ENCODE results near the gene ATP1A4. TPM values are rescaled to one million over a fixed set of nuclear protein-coding genes. Genes with fewer than 3 reads are reported as not detected.

ATP1A4 gene
- total and polyA plus RNA-seq, 9 of the 15 experiments (the other 6 are each of a cell fraction or from before 2014, with no cell fraction given): 0.07 TPM; not detected in 8

- H3K9me3 ChIP-seq (replicated peaks; ENCODE audit: control insufficient read depth, insufficient read depth, low read depth, low read length): no peaks in the 10 kb centered on the region
- WGBS (ENCODE audit: insufficient coverage, low coverage, missing lambda C conversion rate): 0% methylated on average over 5 of the region's 5 CpGs
- ATAC-seq (no peak), DNase-seq (ENCODE audit: extremely low read depth in 1 of 4, low spot score in 3 of 4) (no peak), FAIRE-seq (no peak)
- TF ChIP-seq PCBP1 (IDR thresholded peaks at IDR 0.05; ENCODE audit: low read depth, low read length, poor library complexity, severe bottlenecking) (no peak), ZNF232 (CRISPR knock-in tag; IDR thresholded peaks at IDR 0.05) (no peak), CHD1 (IDR thresholded peaks at IDR 0.05; ENCODE audit: low read length) (no peak), ZNF384 (IDR thresholded peaks at IDR 0.05; ENCODE audit: low read depth, low read length) (no peak)
- in situ Hi-C loops (cut with MboI): no loop called here
- H4K20me1 ChIP-seq (replicated peaks; ENCODE audit: control insufficient read depth, insufficient read depth, low read length): no peaks in the 10 kb centered on the region
- ChIA-PET POLR2A (interaction anchor here (1.2 kb wide), 1 partner anchor 17 kb away, joined by 3 read pairs; no protein-coding TSS in a partner anchor), CTCF (ENCODE audit: low intra/inter-chr PET ratio) (no interaction called here)
- no peaks in the 10 kb centered on the region for H3K79me2 ChIP-seq (ENCODE audit: control insufficient read depth, insufficient read depth, low read length)
- no TSS peak for BruUV-seq (replicated peaks)
- H3K9ac ChIP-seq (ENCODE audit: insufficient read depth in 1 of 2, low read depth in 2 of 2, low read length in 2 of 2): no peak overlapping the region
- H3K9me1 ChIP-seq (ENCODE audit: control insufficient read depth, insufficient read depth, low read length): no peaks in the 10 kb centered on the region
- intact Hi-C loops (cut with micrococcal nuclease): no loop called here
- H3K4me1 ChIP-seq (replicated peaks in 1 of 2; ENCODE audit: control insufficient read depth in 2 of 2, insufficient read depth in 2 of 2, low read length in 2 of 2): no peaks in the 10 kb centered on the region; a peak in 1 of 5 replicates
- H3K27ac ChIP-seq (ENCODE audit: extremely low read depth, low read depth, low read length): no peak overlapping the region
- H3K36me3 ChIP-seq (ENCODE audit: control insufficient read depth, insufficient read depth, low read length): no peaks in the 10 kb centered on the region
- no peak overlapping the region for H2AFZ ChIP-seq (ENCODE audit: low read depth, low read length)
- H3K4me3 ChIP-seq: no peak overlapping the region
- H3K27me3 ChIP-seq (ENCODE audit: control insufficient read depth in 2 of 2, insufficient read depth in 2 of 2, low read length in 2 of 2): peaks cover 19 to 52% of the 10 kb centered on the region in 2 experiments
- H3K4me2 ChIP-seq (ENCODE audit: insufficient read depth, low read length): no peak overlapping the region
Observed at GRCh38 chr1:160120797-160121196, 30.6 kb upstream of the ATP1A4 start.

DNA sequence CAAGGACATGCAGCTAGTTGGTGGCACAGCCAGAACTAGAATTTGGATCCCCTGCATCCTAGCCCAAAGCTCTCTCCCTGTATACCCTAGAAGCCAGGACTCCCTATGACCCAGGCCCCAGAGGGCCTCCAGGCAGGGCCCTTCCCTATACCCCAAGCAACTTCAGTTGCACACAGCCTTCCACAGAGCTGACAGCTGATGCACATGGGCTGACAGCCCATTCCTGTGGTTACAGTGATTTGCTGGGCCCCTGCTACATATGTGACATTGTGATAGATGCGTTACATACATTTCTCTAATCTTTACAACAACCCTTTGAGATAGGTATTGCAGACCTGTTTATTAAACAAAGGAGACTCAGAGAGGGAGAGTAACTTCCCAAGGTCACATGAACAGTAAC is 30.0 kb upstream of the ATP1A4 start:
- POLR2A ChIA-PET: interaction anchor here (1.2 kb wide), 1 partner anchor 17 kb away, joined by 3 read pairs; no protein-coding TSS in a partner anchor
- intact Hi-C loops (cut with micrococcal nuclease): no loop called here
- TF ChIP-seq ETV6 (IDR thresholded peaks at IDR 0.05; ENCODE audit: borderline replicate concordance in 1 of 2, low read depth in 2 of 2, low read length in 1 of 2): no peak
- no peak for TF ChIP-seq ETV6 (CRISPR knock-in tag; IDR thresholded peaks at IDR 0.05; ENCODE audit: borderline replicate concordance)
- TF ChIP-seq KAT7 (CRISPR knock-in tag; IDR thresholded peaks at IDR 0.05; ENCODE audit: borderline replicate concordance): no peak
- TF ChIP-seq PHTF2 (CRISPR knock-in tag; IDR thresholded peaks at IDR 0.05): no peak
- TF ChIP-seq ZNF395 (CRISPR knock-in tag; IDR thresholded peaks at IDR 0.05): no peak
- no peak for TF ChIP-seq SMARCA5 (IDR thresholded peaks at IDR 0.05)
- TF ChIP-seq HBP1 (CRISPR knock-in tag; IDR thresholded peaks at IDR 0.05): no peak
- no peak for TF ChIP-seq PML (IDR thresholded peaks at IDR 0.05; ENCODE audit: low read length)
- TF ChIP-seq SP1 (CRISPR knock-in tag; IDR thresholded peaks at IDR 0.05): no peak
- no peak for TF ChIP-seq ZNF77 (CRISPR knock-in tag; IDR thresholded peaks at IDR 0.05)
- no peak for TF ChIP-seq HMG20A (CRISPR knock-in tag; conservative IDR thresholded peaks at IDR 0.05)
- no peak for TF ChIP-seq NCOA4 (IDR thresholded peaks at IDR 0.05; ENCODE audit: partially characterized antibody)

More for the DNA sequence above, 30.0 kb upstream of the ATP1A4 start:
- in situ Hi-C loops (cut with MboI): no loop called here
- Histone ChIP-seq H3K27me3 (ENCODE audit: control insufficient read depth in 2 of 2, insufficient read depth in 2 of 2, low read length in 2 of 2) (peaks cover 14 to 48% of the 10 kb centered on the region in 2 experiments; a peak in 4 of 5 replicates), H3K36me3 (ENCODE audit: control insufficient read depth, insufficient read depth, low read length) (no peaks in the 10 kb centered on the region), H3K9me3 (replicated peaks; ENCODE audit: control insufficient read depth, insufficient read depth, low read depth, low read length) (no peaks in the 10 kb centered on the region), H3K4me3 (no peak overlapping the region), H3K9ac (ENCODE audit: insufficient read depth in 1 of 2, low read depth in 2 of 2, low read length in 2 of 2) (no peak overlapping the region), H3K79me2 (ENCODE audit: control insufficient read depth, insufficient read depth, low read length) (no peaks in the 10 kb centered on the region), H3K4me1 (replicated peaks in 1 of 2; ENCODE audit: control insufficient read depth in 2 of 2, insufficient read depth in 2 of 2, low read length in 2 of 2) (no peaks in the 10 kb centered on the region; a peak in 1 of 5 replicates), H2AFZ (ENCODE audit: low read depth, low read length) (no peak overlapping the region), H3K27ac (ENCODE audit: extremely low read depth, low read depth, low read length) (no peak overlapping the region), H3K4me2 (ENCODE audit: insufficient read depth, low read length) (no peak overlapping the region), H3K9me1 (ENCODE audit: control insufficient read depth, insufficient read depth, low read length) (no peaks in the 10 kb centered on the region), H4K20me1 (replicated peaks; ENCODE audit: control insufficient read depth, insufficient read depth, low read length) (no peaks in the 10 kb centered on the region)
- no peak for FAIRE-seq
- BruUV-seq (replicated peaks): no TSS peak
- no peak for DNase-seq (ENCODE audit: extremely low read depth in 1 of 4, low spot score in 3 of 4)
- CTCF ChIA-PET (ENCODE audit: low intra/inter-chr PET ratio): no interaction called here
- 6% methylated on average over 1 of the region's 1 CpG for WGBS (ENCODE audit: insufficient coverage, low coverage, missing lambda C conversion rate)
- ATAC-seq: no peak

All from K562 (cell line).